Skin epidermis (tissue), 12 donors: ENCODE results near the gene HIVEP3.
A peak's percentile ranks its signal among the peaks of the same experiment; 100 is the strongest.
"Not testable (repeated sequence)": the region's sequence is repeated elsewhere in the genome, so short reads cannot be mapped to it uniquely, and the experiment has no call there.

Experiments
- H3K27ac ChIP-seq, 21 experiments: fragments of 200-600 bp; sonication (generic) in 11 of 21; one replicate each; pipeline ENCODE4 v1.5.0; 2020; ENCODE audit warnings: mild to moderate bottlenecking in 3 of 21, inconsistent platforms in 2 of 21, moderate library complexity in 2 of 21
- H3K4me3 ChIP-seq, 7 experiments: fragments of 200-600 bp; sonication (generic) in 2 of 7; one replicate each; pipeline ENCODE4 v1.5.0; 2020; ENCODE audit warnings: inconsistent platforms in 2 of 7, mild to moderate bottlenecking in 2 of 7, moderate library complexity in 1 of 7

Gene HIVEP3

DNA sequence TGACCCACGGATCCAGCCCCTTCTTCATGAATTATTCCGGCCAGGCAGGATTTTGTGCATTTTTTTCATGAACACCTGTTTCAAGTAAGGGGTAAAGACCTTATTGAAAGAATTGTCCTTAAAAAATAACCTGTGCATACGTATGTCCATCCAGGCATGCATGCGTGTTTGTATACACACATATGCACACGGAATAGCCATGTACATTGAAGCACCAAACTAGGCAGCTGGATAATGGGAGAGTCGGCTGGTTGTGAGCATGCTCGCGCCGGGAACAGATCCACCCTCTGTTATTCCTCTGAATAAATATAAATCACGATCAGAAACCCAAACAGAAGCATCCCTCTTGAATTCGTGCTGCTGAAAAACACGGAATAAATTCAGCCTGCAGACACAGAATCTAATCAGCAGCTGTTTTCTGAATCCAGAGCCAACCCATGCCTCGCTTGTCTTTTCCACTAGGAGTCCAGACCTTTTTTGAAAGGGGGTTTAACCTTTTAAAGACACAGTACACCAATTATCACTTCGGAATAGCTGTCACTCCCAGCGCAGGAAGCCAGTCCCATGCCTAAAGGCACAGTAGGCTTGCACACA lies at the start of gene HIVEP3:
Gene HIVEP3 (minus strand): TSS at position 473 of the 594 bp plus-strand sequence.
- Histone ChIP-seq H3K27ac (peak within 1 kb of the TSS in 12 of 21 experiments; percentile 9 to 77 (median 58)), H3K4me3 (peak within 1 kb of the TSS; percentile 29 to 62 (median 37))

DNA sequence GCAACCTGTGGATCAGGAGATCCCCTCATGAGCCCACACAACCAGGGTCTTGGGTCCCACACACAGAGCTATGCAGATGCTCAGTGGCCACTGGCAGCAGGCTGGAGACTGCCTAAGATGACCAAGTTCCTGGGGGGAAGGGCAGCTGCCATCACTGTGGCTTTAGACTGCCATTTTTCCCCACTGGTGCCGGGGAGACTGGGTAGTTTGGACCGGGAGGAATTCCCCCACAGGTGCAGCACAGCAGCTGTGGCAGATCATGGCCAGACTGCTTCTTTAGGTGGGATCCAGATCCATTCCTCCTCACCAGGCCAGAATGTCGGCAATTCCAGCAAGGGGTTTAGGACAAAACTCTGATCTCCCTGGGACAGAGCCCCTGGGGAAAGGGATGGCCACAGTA lies 45.7 kb upstream of the HIVEP3 start:
- Histone ChIP-seq H3K27ac (no peak overlapping the region), H3K4me3 (no peak overlapping the region)

DNA sequence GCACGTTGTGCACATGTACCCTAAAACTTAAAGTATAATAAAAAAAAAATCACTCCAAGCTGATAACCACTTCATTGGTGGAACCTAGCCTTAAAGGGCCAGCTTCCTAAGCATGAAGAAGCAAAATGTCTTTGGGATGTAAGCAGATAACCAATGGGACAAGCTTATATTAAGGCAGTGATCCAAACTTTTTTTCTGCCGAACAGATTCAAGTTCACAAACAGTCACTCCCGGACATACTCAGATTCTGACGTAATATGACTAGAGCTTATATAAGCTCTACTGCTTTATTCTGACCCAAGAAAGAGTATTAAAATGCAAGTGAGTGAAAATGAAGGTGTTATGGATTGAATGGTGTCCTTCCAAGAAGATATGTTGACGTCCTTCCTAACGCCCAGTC lies 44.9 kb upstream of the HIVEP3 start:
- no peak overlapping the region for H3K4me3 ChIP-seq
- no peak overlapping the region for H3K27ac ChIP-seq

DNA sequence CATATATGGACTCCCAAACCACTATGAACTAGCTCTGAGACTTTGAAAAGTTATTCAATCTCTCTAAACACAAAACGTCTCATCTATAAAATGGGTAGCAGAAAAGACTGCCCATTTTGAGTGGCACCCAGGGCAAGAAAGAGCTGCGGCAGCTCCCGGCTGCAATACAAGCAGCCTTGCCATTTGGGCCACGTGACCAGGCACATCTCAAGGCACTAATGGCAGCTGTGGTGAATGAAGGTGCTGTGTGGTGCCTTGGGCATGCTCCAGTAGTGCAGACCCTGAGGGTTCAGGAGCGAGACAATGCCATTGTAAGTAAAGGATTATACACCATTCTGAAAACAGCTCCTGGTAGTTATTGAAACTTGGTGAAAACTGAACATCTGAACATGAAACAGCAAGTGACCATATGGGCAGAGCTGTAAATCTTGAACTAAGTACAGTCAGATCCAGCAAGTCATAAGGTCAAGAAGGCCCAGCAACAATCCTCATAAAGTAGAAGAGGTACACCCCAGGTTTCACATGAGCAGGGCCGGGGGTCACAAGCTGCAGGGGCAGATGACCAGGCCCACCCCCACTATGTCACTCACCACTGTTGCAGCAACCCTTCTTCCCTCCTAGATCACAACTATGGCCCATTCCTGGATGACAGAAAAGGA lies 39.4 kb upstream of the HIVEP3 start:
- H3K4me3 ChIP-seq, result no peak overlapping the region

DNA sequence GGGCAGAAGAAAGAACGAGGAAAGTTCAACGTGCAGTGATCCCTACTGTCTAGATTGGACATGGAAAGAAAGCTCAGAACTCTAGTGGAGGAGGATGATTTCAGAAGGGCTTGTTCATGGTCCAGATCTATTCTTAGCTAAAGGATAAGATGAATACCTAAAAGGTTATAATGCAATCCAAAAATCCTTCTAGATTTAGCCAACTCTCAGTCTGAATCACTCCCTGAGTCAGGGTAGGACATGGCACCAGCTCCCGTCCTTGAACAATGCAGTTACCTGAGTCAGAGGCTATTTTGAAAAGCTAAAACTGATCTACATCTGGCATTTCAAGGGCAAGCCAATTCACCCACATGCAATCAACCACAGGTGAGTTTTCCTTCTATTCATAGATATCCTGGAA lies 38.8 kb upstream of the HIVEP3 start:
- no peak overlapping the region for H3K27ac ChIP-seq
- no peak overlapping the region for H3K4me3 ChIP-seq

More for the DNA sequence above, 39.4 kb upstream of the HIVEP3 start:
- no peak overlapping the region for H3K27ac ChIP-seq

DNA sequence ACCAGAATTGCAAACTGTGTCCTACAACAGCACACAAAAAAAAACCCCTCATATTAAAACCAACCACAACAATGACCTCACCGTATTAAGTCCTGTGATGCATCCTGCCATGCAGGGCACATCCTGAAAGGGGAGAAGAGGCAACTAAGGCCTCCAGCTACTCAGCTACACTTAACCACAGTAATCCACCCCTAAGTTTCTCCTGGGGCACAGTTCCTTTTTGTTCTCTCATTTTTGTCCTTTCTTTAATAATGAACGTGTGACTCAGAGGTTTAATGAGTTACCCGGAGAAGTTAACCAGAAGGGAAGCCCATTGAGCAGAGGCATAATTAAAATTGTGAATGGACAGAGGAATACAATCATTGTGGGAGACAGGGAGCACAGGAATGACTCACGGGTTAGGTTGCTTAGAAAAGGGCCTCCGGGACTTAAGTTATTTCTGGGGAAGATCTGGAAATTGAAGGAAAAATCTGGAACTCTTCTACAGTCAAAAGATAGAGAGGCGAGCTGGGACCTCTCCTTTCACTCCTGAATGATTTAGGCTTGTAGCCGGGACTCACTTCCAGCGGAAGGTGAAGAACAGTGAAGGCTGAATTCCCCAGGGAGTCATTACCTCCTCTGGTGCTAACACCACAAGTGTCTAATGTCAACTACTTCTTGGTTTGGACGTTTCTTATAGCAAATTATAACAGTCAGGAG lies 36.9 kb upstream of the HIVEP3 start:
- no peak overlapping the region for H3K4me3 ChIP-seq
- H3K27ac ChIP-seq, result no peak overlapping the region

DNA sequence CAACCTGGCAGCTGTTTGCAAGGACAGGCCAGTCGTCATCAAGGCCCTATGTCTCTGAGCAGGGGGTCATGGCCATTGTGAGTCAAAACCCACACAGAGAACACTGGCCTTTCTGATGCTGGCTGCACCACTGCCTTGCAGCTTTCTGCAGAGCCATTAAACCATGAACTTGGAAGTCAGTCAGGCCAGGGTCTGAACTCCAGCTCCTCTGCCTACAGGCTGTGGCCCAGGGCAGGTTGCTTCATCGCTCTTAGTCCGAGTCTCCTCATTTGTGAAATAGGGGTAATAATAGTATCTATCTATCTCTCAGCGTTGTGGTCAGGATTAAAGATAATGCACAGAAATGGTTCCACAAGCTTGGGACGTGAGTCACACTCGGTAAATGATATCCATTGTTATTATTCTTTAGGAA lies 35.8 kb upstream of the HIVEP3 start:
- H3K27ac ChIP-seq, result no peak overlapping the region
- no peak overlapping the region for H3K4me3 ChIP-seq

DNA sequence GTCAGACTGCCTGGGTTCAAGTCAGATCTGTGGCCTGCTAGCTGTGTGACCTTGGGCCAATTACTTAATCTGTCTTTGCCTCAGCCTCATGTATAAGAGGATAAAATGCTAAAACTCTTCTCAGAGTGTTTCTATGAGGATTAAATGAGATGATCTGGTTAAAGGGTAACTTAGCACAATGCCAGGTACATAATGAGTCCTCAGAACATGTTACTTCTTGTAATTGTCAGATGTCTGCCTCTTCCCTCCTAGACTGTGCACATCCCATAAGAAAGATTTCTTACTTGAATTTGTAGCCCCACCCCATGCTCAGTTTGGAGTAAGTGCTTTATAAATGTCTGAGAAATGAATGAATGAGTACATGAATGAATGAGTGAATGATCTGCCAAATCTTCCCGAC lies 34.6 kb upstream of the HIVEP3 start:
- no peak overlapping the region for H3K4me3 ChIP-seq
- no peak overlapping the region for H3K27ac ChIP-seq

DNA sequence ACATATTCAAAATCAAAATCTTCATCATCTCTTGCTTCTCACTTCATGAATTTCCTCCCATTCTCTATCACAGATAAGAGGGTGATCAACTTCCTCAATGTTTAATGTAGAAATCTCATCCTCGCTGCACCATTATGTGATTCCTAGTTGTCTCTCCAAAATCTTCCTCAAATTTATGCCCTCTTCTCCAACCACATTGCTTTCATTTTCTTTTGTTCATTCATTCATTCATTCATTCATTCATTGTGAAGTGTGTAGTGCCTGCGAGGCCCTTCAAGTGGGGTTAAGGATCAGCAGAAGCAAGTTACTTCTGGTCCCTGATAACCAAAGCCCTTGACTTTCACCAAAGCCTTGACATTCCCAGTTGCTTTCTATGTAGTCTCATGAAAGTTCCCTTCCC lies 33.5 kb upstream of the HIVEP3 start:
- H3K27ac ChIP-seq, result no peak overlapping the region
- no peak overlapping the region for H3K4me3 ChIP-seq

DNA sequence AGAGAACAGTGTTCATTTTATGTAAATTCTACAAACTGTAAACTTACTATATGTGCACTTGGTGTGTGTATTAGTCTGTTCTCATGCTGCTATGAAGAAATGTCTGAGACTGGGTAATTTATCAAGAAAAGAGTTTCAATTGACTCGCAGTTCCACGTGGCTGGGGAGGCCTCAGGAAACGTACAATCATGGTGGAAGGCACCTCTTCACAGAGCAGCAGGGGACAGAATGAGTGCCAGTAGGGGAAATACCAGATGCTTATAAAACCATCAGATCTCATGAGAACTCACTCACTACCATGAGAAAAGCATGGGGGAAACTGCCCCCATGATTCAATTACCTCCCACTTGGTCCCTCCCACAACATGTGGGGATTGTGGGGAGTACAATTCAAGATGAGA lies 32.8 kb upstream of the HIVEP3 start:
- not testable (repeated sequence) for H3K27ac ChIP-seq, H3K4me3 ChIP-seq

DNA sequence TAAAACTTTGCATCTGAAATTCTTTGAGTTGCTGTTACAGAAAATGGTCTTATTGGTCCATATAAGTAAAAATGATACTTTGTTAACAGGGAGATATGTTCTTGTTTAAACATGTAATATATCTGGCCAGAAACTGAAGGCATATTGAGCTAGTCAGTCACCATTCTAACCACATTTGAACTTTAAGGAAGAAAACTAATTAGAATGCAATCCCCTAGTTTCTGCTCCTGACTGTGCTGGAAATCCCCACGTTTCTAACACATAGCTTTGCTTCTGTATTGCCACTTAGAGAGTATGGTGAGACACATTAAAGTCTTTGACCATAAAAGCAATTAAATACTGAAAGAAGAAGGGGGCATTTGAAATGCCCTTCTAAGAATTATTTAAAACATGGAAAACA lies 32.1 kb upstream of the HIVEP3 start:
- Histone ChIP-seq H3K27ac (no peak overlapping the region), H3K4me3 (no peak overlapping the region)

DNA sequence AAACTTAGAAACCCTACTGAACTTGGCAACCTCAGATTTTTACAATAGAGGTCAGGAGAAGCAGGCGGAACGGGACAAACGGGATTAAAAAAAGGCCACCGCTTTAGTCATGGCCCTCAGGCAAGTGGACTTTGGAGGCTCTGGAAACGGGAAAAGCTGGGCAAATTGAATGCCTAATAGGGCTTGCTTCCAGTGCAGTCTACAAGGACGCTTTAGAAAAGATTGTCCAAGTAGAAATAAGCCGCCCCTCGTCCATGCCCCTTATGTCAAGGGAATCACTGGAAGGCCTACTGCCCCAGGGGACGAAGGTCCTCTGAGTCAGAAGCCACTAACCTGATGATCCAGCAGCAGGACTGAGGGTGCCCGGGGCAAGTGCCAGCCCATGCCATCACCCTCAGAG lies 27.2 kb upstream of the HIVEP3 start:
- H3K4me3 ChIP-seq, H3K27ac ChIP-seq: not testable (repeated sequence)

DNA sequence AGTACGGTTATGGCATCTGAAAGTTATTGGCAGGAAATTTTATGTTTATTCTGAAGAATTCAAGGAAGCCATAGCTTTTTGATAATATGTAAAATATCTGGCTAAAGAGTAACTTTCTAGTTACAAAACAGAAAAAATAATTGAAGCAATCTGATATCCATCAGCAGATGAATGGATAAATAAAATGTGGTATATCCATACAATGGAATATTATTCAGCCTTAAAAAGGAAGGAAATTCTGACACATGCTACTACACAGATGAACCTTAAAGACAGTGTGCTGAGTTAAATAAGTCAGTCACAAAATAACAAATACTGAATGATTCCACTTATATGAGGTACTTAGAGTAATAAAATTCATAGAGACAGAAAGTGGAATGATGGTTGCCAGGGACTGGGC lies 25.0 kb upstream of the HIVEP3 start:
- no peak overlapping the region for H3K27ac ChIP-seq
- H3K4me3 ChIP-seq, result no peak overlapping the region

DNA sequence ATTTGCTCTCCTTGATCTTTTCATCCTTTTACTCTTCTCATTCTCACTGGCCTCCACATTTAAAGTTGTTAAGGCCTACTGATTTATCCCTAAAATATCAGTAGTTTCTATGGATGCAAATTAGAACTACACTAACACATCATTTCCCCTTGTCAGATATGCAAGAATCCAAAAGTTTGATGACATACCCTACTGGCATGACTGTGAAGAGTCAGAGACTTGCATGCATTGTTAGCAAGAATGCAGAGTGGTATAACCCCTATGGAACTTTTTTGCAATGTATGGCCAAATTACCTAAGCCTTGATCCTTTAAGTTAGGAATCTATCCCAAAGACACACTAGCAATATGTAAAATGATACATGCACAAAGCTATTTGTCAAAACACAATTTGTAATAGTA lies 23.6 kb upstream of the HIVEP3 start:
- Histone ChIP-seq H3K27ac (no peak overlapping the region), H3K4me3 (no peak overlapping the region)

DNA sequence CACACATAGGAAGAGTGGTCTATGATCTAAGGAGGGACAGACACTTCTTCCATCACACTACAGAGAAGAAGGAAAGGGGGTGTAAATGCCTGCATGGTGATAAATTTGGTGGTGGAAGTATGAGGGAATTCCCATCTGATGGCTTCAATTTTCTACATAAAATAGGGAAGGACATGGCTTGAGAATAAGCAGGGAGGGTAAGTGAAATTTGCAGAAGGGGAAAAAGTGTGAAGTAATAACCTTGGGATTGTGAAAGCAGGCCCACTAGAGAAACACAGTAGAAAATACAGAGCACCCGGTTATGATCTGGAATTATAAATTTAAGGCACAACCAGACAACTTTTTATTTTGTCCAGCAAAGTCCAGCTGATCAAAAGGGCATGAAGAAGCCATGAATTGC lies 22.7 kb upstream of the HIVEP3 start:
- Histone ChIP-seq H3K4me3 (no peak overlapping the region), H3K27ac (no peak overlapping the region)

DNA sequence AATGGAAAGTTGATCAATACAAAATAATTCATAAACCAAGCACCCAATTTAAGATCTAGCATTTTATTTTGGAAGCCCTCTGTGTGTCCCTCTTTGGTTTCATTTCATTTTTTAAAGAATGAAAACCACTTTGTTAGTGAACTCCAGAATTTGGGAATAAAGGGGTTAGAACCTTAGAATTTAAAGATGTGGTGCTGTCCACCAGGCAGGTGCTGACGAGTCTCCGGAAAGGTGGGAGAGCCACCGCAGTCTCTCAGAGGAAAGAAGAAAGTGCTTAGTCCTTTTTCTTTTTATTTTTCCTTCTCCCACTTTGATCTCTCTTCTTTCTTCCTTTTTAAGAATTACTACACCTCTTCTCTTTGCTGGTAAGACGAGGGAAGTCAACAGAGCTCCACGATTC lies 20.5 kb upstream of the HIVEP3 start:
- Histone ChIP-seq H3K4me3 (no peak overlapping the region), H3K27ac (no peak overlapping the region)

DNA sequence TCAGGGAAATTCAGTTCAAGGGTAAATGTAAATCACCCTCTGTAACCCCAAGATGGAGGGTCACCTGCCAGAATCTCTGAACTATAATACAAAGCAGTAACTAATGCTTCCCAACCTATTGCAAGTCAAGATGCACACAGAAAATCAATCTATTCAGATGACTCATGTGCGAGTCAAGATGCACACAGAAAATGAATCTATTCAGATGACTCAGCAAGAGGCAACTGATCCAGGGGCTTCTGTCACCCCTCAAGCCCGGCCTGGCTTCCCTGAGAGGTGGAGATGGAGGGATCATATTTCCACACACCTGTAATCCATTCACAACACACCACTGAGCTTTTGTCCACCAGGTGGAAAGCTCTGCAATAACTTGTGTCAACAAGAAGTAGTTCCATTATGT lies 17.4 kb upstream of the HIVEP3 start:
- Histone ChIP-seq H3K4me3 (no peak overlapping the region), H3K27ac (no peak overlapping the region)

DNA sequence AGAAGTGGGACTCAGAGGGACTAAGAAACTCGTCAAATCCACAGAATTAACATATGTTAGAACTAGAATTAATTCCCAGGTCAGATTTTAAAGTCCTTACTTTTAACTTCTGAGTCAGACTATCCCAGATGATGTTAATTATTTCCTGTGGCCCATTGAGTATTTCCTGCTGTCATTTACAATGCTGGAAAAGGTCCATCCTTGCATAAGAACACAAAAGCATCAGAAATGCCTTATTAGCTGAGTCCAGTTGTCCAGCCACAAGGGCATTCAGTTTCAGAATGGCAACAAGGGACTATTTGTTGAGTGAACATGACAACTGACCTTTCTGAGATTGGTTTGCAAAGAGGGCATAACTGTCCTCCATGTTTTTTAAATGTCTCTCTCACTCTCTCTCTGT lies 16.5 kb upstream of the HIVEP3 start:
- H3K4me3 ChIP-seq, result no peak overlapping the region
- H3K27ac ChIP-seq, result no peak overlapping the region

DNA sequence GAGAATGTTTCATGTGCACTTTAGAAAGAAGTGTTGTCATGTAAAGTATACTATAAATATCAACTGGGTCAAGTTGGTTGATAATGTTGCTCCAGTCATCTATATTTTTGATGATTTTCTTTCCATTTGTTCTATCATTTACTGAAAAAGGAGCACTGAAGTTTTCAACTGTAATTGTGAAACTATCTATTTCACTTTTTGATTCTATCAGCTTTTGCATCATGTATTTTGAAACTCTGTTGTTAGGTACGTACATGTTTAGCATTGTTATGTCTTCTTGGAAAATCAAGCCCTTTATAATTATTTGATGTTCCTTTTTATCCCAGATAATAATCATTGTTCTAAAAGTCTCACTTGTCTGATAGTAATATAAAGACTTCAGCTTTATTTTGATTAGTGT lies 14.4 kb upstream of the HIVEP3 start:
- Histone ChIP-seq H3K4me3 (no peak overlapping the region), H3K27ac (no peak overlapping the region)

DNA sequence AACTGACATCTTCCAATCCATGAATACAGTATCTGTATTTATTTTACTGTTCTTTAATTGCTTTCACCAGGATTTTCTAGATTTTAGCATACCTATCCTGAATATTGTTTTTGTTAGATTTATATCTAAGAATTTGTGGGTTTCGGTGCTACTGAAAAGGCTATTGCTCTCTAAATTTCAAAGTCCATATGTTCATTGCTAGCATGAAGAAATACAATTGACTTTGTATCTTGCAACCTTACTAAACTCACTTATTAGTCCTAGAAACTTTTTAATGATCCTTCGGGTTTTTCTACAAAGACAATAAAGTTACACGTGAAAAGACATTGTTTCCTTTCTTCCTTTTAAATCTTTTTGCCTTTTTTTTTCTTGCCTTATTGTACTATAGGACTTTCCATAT lies 12.9 kb upstream of the HIVEP3 start:
- no peak overlapping the region for H3K27ac ChIP-seq
- H3K4me3 ChIP-seq, result no peak overlapping the region

DNA sequence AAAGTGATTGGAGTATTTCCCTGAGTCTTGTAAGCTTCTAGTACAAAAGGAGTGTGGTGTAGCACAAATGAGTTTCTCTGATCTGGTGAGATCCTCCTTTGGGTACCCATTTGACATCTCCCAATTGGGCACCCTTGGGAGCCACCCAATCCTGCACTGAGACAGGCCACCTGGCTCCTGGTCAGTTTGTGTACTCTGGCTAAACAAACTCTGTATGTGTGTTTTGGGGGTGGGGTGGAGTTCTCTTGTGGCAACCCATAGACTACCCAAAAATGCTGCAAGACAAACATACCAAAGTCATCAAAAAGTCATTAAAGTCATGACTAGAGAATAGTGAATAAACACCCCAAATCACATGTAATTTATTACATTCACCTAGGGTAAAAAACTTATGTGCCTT lies 8.4 kb upstream of the HIVEP3 start:
- Histone ChIP-seq H3K27ac (no peak overlapping the region), H3K4me3 (no peak overlapping the region)
